ENCODE results near the gene CIP2A.

CIP2A gene

DNA sequence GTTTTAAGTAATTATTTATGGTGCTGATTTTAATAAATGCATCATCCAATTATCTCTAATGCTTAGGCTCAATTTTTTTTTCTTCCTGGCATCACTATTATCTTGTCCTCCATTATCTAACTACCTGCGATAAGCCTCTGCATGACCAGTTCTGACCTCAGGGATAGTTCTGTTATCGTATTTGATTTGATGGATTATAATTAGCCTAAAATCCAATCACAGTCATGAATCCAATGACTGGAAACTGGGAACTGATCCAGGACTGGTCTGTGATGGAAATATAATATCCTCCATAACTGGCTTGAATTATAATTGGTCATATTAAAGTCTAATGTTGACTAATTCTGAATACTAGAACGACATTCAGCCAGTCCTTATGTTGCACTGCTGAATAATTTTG is 80.0 kb downstream of the CIP2A start:
- DNase-seq: no peak

DNA sequence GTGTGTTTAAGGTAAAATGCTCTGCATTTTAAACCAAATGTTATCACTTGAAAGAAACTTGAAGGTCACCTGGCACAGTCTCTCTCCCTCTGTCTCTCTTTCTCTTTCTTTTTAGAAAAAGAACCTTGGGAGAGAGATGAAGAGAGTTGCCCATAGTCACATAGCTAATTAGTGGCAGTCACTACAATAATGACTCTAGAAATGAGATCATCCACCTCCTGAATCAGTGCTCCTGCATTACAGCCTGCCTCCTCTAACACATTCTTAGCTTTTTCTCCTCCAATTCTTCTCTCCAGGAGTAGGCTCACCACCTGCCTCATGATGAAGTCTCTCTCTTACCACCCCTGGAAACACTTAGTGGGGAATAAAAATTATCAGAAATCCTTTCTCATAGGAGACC is 81.3 kb downstream of the CIP2A start:
- DNase-seq: no peak

DNA sequence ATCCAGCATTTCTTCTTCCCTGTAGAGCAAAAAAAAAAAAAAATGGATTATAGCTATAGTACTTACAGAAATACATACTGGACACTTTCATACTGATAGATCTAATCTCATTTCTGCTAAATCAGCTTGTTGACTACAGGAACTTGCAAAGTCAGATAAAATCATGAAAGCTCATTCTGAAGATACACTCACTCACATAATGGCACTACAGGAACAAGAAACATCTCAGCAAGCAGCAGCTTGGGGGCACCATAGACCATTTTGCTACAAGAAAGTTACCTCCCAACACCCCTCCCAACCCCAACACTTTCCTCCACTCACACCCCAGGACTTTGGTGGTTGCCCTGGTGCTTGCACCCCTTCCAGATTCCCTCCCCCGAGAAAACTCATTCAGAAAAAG is 83.4 kb downstream of the CIP2A start:
- DNase-seq: no peak

DNA sequence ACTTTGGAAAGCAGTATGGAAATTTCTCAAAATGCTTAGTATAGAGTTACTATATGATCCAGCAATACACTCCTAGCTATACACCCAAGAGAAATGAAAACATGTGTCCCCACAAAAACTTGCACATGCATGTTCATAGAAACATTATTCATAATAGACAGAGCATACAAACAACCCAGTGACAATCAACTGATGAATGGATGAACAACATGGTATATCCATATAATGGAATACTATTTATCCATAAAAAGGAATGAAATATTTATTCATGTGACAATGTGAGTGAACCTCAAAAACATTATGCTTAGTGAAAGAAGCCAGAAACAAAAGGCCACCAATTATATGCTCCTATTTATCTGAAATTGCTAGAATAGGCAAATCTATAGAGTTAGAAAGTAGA is 85.5 kb downstream of the CIP2A start:
- no peak for DNase-seq

DNA sequence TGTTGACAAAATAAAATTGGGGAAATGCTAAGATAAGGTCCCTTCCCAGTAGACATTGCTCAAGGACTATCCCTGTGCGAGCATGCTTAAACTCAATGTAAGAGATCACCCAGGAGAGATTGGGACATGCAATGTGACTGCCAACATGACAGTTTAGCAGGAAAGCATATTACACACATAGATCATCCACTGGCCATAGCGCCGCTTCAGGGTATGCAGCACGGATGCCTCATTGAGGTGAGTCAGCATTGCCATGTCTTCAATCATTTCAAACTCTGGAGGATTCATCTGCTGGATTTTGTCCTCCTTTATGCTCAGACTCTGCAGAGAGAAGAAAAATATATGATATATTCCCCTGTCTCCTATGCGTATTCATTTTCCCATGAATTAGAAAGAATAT is 87.7 kb downstream of the CIP2A start:
- no peak for DNase-seq

DNA sequence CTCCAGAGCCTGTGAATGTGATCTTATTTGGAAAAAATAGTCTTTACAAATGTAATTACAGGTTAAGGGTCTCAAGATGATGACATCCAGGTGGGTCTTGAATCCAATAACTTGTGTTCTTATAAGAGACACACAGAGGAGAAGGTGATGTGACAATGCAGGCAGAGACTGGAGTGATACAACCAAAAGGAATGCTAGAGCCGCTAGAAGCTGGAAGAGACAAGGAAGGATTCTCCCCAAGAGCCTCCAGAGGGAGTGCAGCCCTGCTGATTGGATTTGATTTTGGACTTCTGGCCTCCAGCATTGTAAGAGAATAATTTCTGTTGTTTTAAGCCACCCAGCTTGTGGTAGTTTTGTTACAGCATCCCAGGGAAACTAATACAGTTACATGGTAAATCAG is 88.5 kb downstream of the CIP2A start:
- no peak for DNase-seq

Measured in NCI-H510A (cell line).